ENCODE data around the gene OR5AP2. TPM values are rescaled to one million over a fixed set of nuclear protein-coding genes. Genes with fewer than 3 reads are reported as not detected.

OR5AP2 gene
- total and polyA plus RNA-seq, 4 donors: not detected

DNA sequence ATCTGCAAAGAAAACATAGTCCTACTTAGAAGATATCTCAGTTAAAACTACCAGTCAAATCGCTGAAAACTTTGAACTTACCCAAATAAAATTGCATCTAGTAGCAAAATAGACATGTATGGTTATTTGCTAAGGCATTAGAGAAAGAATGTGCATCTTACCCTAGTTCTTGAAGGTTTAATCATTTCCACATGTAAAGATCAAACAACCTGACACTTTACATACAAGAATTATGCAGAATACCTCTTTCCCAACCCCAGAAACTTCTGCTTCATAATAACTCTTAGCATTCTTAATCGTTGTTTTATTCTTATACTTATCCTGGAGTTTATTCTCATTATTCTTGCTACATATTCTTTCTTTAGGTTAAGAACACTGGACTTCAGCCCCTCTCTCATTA, 9.9 kb downstream of the OR5AP2 start:
- H3K4me1 ChIP-seq (ENCODE audit: control insufficient read depth in 4 of 4, insufficient read depth in 4 of 4, low read length in 3 of 4): no peaks in the 10 kb centered on the region
- no peaks in the 10 kb centered on the region for H3K36me3 ChIP-seq (ENCODE audit: control insufficient read depth in 4 of 4, insufficient read depth in 3 of 4, low read depth in 1 of 4, low read length in 3 of 4)
- H3K27ac ChIP-seq (ENCODE audit: low read depth in 1 of 2, low read length in 2 of 2): no peak overlapping the region
- H3K9ac ChIP-seq (ENCODE audit: low read depth in 1 of 2, low read length in 2 of 2): no peak overlapping the region
- TF ChIP-seq JUND (IDR thresholded peaks at IDR 0.05) (no peak), ATF3 (IDR thresholded peaks at IDR 0.05) (no peak), ZBTB33 (IDR thresholded peaks at IDR 0.05) (no peak), HNF4A (conservative IDR thresholded peaks at IDR 0.05) (no peak), EGR1 (IDR thresholded peaks at IDR 0.05; ENCODE audit: low read depth in 2 of 2) (no peak), FOXA2 (IDR thresholded peaks at IDR 0.05) (no peak), RAD21 (IDR thresholded peaks at IDR 0.05) (no peak), GABPA (IDR thresholded peaks at IDR 0.05 in 1 of 2, conservative IDR thresholded peaks at IDR 0.05 in 1 of 2) (no peak), YY1 (IDR thresholded peaks at IDR 0.05) (no peak), NR2F2 (IDR thresholded peaks at IDR 0.05) (no peak)
- TF ChIP-seq, protein P1, sequence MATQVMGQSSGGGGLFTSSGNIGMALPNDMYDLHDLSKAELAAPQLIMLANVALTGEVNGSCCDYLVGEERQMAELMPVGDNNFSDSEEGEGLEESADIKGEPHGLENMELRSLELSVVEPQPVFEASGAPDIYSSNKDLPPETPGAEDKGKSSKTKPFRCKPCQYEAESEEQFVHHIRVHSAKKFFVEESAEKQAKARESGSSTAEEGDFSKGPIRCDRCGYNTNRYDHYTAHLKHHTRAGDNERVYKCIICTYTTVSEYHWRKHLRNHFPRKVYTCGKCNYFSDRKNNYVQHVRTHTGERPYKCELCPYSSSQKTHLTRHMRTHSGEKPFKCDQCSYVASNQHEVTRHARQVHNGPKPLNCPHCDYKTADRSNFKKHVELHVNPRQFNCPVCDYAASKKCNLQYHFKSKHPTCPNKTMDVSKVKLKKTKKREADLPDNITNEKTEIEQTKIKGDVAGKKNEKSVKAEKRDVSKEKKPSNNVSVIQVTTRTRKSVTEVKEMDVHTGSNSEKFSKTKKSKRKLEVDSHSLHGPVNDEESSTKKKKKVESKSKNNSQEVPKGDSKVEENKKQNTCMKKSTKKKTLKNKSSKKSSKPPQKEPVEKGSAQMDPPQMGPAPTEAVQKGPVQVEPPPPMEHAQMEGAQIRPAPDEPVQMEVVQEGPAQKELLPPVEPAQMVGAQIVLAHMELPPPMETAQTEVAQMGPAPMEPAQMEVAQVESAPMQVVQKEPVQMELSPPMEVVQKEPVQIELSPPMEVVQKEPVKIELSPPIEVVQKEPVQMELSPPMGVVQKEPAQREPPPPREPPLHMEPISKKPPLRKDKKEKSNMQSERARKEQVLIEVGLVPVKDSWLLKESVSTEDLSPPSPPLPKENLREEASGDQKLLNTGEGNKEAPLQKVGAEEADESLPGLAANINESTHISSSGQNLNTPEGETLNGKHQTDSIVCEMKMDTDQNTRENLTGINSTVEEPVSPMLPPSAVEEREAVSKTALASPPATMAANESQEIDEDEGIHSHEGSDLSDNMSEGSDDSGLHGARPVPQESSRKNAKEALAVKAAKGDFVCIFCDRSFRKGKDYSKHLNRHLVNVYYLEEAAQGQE (IDR thresholded peaks at IDR 0.05): no peak
- TF ChIP-seq, protein P2, sequence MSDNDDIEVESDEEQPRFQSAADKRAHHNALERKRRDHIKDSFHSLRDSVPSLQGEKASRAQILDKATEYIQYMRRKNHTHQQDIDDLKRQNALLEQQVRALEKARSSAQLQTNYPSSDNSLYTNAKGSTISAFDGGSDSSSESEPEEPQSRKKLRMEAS (IDR thresholded peaks at IDR 0.05): no peak
- TF ChIP-seq, protein P3, sequence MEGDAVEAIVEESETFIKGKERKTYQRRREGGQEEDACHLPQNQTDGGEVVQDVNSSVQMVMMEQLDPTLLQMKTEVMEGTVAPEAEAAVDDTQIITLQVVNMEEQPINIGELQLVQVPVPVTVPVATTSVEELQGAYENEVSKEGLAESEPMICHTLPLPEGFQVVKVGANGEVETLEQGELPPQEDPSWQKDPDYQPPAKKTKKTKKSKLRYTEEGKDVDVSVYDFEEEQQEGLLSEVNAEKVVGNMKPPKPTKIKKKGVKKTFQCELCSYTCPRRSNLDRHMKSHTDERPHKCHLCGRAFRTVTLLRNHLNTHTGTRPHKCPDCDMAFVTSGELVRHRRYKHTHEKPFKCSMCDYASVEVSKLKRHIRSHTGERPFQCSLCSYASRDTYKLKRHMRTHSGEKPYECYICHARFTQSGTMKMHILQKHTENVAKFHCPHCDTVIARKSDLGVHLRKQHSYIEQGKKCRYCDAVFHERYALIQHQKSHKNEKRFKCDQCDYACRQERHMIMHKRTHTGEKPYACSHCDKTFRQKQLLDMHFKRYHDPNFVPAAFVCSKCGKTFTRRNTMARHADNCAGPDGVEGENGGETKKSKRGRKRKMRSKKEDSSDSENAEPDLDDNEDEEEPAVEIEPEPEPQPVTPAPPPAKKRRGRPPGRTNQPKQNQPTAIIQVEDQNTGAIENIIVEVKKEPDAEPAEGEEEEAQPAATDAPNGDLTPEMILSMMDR (IDR thresholded peaks at IDR 0.05; ENCODE audit: low read depth, low read length, missing input control): no peak
- no peaks in the 10 kb centered on the region for H3K9me3 ChIP-seq (ENCODE audit: control insufficient read depth in 4 of 4, low read length in 3 of 4)
- H3K27me3 ChIP-seq (ENCODE audit: control insufficient read depth in 4 of 4, insufficient read depth in 4 of 4, low read length in 3 of 4): peaks cover 0 to 2% (median 0%) of the 10 kb centered on the region in 4 donors
- no peak overlapping the region for H3K4me3 ChIP-seq (ENCODE audit: low read depth in 1 of 3, low read length in 3 of 3)
- WGBS: 65% methylated on average over 2 of the region's 2 CpGs
- DNase-seq (ENCODE audit: low spot score): no peak

DNA sequence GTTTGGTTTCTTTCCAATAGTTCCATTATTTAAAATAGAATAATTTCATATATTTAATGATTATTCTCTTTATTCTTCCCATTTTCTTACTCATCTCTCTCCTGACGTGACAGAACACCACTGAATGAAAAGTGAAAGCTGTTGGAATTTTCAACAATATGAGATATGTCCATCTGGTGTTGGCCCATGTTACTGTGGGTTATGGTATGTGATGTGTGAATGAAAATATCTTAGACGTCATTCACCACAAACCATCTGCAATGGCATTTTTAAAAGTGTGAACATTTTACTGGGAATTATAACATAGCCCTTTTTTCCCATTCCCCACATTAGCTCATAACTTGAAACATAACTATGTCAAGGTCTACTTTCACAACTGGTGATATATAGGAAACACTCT, 16.3 kb downstream of the OR5AP2 start:
- TF ChIP-seq SP1 (IDR thresholded peaks at IDR 0.05) (no peak), JUND (IDR thresholded peaks at IDR 0.05) (no peak), HNF4A (conservative IDR thresholded peaks at IDR 0.05) (no peak), FOXA1 (IDR thresholded peaks at IDR 0.05) (no peak), NR2F2 (IDR thresholded peaks at IDR 0.05) (no peak), RAD21 (IDR thresholded peaks at IDR 0.05) (no peak), ZBTB33 (IDR thresholded peaks at IDR 0.05) (no peak), GABPA (IDR thresholded peaks at IDR 0.05 in 1 of 2, conservative IDR thresholded peaks at IDR 0.05 in 1 of 2) (no peak)
- TF ChIP-seq, protein P2 (IDR thresholded peaks at IDR 0.05): no peak
- TF ChIP-seq, protein P1 (IDR thresholded peaks at IDR 0.05): no peak
- WGBS: 47% methylated on average over 2 of the region's 2 CpGs
- no peaks in the 10 kb centered on the region for H3K27me3 ChIP-seq (ENCODE audit: control insufficient read depth in 4 of 4, insufficient read depth in 4 of 4, low read length in 3 of 4)
- no peaks in the 10 kb centered on the region for H3K9me3 ChIP-seq (ENCODE audit: control insufficient read depth in 4 of 4, low read length in 3 of 4)
- no peak for DNase-seq (ENCODE audit: low spot score)
- H3K36me3 ChIP-seq (ENCODE audit: control insufficient read depth in 4 of 4, insufficient read depth in 3 of 4, low read depth in 1 of 4, low read length in 3 of 4): no peaks in the 10 kb centered on the region
- no peaks in the 10 kb centered on the region for H3K4me1 ChIP-seq (ENCODE audit: control insufficient read depth in 4 of 4, insufficient read depth in 4 of 4, low read length in 3 of 4)
- H3K4me3 ChIP-seq (ENCODE audit: low read depth in 1 of 3, low read length in 3 of 3): no peak overlapping the region
- H3K27ac ChIP-seq (ENCODE audit: low read depth in 1 of 2, low read length in 2 of 2): no peak overlapping the region
- no peak overlapping the region for H3K9ac ChIP-seq (ENCODE audit: low read depth in 1 of 2, low read length in 2 of 2)

Data from liver (tissue), 9 donors.